Mammary epithelial cell (primary cell): ENCODE results near the gene NUFIP1.

Source experiments
- EZH2 ChIP-seq: IDR thresholded peaks from 2 replicates; pipeline ENCODE4 v1.6.1; 2012; ENCODE audit warnings: low read length, inconsistent platforms, borderline replicate concordance
- TF ChIP-seq, protein P1 (sequence below), 2 donors: IDR thresholded peaks in 1 of 2; conservative IDR thresholded peaks in 1 of 2; 2 replicates each; pipeline ENCODE4 v1.5.1; 2011 to 2012; ENCODE audit warnings: inconsistent platforms in 2 of 2, low read length in 2 of 2, mild to moderate bottlenecking in 2 of 2, control low read depth in 1 of 2, low read depth in 1 of 2; ENCODE audit not compliant: insufficient read depth in 1 of 2; ENCODE audit errors: extremely low read depth in 1 of 2

DNA sequence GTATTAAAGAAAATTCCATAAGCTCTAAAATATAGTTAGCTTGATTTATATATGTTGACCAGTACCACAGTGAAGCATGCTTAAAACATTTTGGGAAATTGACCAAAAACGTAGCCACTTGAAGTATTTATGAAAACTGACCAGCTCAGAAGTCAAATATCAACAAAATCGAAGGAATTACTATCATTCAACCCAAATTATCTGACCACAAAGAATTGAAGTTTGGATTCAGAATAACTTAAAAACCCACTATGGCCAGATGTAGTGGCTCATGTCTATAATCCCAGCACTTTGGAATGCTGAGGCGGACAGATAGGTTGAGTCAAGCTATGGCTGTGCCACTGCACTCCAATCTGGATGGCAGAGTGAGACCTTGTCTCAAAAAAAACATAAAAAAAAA, 32.0 kb upstream of the NUFIP1 start:
- TF ChIP-seq, protein P1, sequence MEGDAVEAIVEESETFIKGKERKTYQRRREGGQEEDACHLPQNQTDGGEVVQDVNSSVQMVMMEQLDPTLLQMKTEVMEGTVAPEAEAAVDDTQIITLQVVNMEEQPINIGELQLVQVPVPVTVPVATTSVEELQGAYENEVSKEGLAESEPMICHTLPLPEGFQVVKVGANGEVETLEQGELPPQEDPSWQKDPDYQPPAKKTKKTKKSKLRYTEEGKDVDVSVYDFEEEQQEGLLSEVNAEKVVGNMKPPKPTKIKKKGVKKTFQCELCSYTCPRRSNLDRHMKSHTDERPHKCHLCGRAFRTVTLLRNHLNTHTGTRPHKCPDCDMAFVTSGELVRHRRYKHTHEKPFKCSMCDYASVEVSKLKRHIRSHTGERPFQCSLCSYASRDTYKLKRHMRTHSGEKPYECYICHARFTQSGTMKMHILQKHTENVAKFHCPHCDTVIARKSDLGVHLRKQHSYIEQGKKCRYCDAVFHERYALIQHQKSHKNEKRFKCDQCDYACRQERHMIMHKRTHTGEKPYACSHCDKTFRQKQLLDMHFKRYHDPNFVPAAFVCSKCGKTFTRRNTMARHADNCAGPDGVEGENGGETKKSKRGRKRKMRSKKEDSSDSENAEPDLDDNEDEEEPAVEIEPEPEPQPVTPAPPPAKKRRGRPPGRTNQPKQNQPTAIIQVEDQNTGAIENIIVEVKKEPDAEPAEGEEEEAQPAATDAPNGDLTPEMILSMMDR (conservative IDR thresholded peaks at IDR 0.05 in 1 of 2, IDR thresholded peaks at IDR 0.05 in 1 of 2; ENCODE audit: extremely low read depth in 1 of 2, insufficient read depth in 1 of 2, low read depth in 1 of 2, low read length in 2 of 2), result no peak
- TF ChIP-seq EZH2, result no peak
